Measurements from ENCODE around the gene CUL2. TPM values are rescaled to one million over a fixed set of nuclear protein-coding genes. Genes with fewer than 3 reads are reported as not detected.

The CUL2 gene
- 10 to 100 TPM; 35.7 to 49.3 (median 47.3) TPM for polyA plus RNA-seq (ENCODE audit: insufficient read length in 4 of 4)

DNA sequence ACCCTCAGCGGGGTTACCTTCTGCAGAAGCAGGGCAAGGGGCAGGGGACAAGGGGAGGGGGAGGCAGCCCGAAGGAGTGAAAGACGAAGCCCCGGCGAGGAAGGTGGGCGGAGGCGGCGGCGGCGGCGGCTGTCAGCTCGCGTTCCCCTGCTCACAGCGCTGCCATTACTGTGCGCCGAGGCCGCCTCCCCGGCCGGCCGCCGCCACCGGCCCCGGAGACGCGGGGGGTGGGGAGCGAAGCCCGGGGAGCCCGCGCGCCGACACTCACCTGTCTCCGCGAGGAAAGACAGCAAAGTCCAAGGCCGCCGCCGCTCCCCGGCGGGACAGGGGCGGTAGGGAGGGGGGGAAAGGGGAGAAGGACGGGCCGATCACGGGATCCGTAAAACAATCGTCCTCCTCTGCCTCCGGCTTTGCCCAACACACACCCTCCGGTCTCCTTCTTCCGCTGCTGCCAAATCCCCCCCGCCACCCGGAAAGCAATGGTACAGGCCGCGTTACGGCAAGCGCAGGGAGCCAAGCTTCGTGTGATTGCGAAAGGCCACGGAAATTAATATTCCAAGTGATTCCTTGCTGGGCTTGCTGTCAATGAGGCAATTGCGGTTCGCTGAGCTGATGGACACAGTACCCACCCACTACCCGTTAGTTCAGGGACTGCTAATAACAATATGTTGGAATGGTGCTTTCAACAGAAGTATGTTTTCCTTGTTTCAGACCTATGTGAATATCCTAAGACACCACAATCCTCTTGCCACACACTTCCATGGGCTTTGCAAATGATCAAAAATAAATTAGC is at the start of gene CUL2:
Gene CUL2, minus strand, starts transcription at position 180 of the 793 bp plus-strand sequence. CDS start 19,024 bp downstream, outside the sequence.
- peak; percentile 88 to 95 (median 92) for DNase-seq (ENCODE audit: low read depth in 4 of 4, low spot score in 3 of 4)

DNA sequence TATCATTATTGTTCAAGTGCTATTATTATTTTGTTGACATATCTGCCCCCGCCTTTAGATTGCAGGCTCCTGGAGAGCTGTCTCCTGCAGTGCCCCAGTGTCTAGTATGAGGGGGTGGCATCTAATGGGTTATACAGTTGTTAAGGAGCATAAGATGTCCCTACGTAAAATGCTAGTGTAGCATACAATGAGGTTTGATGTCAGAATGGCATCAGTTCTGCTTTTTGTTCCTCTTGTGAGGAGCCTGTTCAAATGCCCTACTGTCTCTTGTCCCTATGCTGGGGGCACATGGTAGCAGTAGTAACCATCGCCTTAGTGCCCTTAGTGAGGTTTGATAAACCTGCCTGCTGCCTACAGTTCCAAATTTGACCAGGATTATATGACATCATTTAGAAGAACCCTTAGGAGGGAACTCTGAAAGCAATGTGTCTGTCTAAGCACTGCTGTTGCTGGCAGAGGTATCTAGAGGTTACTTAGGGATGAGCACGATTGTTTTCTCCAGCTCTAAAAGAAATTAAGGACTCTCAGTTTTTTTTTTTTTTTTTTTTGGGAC is 46.2 kb upstream of the CUL2 start:
- no peak for DNase-seq (ENCODE audit: low read depth in 4 of 4, low spot score in 3 of 4)

DNA sequence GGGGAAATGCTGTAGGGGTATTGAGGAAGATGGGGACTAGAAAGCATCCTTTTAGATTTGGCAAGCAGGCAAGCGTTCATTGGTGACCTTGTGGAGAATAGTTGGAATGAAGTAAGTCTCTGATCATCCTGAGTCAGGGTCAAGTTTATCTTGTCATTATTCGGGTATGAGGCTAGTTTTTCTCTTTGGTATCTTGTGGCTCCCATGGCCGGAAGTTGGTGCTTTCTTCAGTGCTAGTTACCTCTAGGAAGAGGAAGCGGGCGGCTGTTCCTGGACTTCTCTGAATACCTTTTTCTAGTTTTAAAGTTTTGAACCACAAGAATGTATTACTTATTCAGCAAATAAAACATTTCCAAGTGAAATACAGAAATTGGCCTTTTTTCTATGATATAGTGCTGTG is 45.7 kb upstream of the CUL2 start:
- no peak for DNase-seq (ENCODE audit: low read depth in 4 of 4, low spot score in 3 of 4)

DNA sequence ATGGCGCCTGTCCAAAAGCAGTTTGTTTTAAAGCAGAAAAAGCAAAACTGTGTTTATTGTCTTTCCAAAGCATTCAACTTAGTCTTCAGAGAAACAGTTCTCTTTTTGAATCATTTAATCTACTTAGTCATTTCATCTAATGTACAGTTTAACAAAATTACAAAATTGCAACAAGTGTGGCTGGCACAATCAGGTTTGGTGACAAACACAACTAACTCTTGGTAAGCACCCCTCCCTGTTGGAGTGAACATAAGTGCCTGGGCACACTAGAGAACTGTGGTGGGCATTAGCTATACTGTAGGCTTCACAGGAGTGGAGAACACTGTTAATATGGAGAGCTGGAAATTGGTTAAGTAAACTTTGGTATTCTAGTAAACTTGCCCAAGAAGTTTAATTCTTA is 43.4 kb upstream of the CUL2 start:
- DNase-seq (ENCODE audit: low read depth in 4 of 4, low spot score in 3 of 4) = no peak

DNA sequence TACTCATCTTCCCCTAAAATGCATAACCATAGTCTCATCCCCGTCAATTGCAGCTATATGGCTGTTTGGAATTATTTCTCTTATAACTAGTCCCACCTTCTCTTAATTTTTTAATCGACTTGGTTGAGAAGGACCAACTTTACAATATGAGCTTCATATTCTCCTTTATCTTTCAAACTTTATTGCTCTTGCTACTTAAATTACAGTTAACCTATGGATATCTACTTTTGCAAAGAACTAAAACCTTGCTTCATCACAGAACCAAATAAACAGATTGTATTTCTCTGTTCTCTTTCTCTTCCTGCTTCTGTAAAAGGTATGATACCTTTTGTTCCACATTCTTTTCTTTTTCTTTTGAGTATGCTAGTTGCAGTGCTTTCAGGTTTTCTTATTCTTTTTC is 42.6 kb upstream of the CUL2 start:
- DNase-seq (ENCODE audit: low read depth in 4 of 4, low spot score in 3 of 4) = no peak

DNA sequence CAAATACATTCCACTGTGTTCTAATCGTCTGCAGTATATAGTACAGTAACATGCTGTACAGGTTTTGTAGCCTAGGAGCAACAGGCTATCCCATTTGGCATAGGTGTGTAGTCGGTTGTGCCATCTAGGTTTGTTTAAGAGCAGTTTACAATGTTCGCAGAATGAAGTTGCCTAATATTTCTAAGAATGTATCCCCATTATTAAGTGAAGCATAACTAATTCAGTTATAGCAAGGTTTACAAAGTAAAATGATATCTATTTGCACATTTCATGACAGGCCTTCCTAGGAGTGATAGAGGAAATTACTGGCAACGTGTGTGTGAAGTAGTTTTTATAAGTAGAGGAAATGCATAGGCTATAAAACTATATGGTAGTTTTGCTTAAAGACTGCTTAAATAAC is 40.5 kb upstream of the CUL2 start:
- DNase-seq (ENCODE audit: low read depth in 4 of 4, low spot score in 3 of 4) = no peak

DNA sequence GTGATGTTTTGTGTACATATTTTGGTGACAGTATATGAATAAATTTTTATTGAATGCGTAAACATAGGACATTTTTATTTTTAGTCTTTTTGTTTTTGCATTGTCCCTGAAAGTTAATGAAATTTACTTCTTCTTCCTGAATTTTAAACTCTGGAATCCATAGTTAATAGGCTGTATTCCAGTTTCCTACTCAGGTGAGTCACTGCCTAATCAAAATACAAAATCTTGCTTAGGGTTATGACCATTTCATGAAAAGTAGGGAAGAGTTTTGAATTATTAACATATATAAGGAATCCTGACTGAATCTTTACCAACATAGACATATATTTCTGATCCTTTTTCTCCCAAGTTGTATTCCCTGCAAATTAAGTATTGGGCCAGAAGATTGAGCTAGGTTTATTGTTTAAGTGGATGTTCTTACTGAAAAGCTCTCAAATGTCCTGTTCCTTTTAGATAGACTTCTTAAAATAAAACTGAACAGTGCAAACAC is 39.1 kb upstream of the CUL2 start:
- no peak for DNase-seq (ENCODE audit: low read depth in 4 of 4, low spot score in 3 of 4)

DNA sequence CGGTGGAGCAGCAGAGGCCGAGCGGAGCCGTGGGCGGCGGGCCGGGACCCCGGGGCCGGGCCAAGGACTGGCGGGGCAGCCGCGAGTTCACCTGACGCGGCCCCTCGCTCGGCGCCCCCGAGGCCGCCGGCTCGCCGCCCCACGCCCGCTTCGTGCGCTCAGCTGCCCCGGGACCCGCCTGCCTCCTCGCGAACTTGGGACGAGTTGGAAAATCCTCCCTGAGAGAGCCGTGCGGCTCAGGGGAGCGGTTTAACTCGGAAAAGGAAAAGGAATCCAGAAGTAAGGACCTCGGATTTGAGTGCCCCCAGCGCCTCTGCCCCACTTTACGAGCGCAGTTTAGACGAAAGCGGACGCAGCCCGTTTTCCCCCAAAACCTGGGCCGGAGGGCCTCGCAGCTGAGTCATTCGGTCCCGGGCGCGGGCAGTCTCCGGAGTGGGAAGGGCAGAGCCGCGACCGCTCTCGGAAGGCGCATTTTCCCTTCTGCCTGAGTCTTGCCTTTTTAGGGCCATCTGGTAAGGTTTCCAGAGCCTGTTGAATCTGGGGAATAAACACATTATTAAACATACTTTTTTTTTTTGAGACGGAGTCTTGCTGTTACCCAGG is 37.2 kb upstream of the CUL2 start:
- DNase-seq (ENCODE audit: low read depth in 4 of 4, low spot score in 3 of 4) = peak; percentile 31 to 58 (median 40)

DNA sequence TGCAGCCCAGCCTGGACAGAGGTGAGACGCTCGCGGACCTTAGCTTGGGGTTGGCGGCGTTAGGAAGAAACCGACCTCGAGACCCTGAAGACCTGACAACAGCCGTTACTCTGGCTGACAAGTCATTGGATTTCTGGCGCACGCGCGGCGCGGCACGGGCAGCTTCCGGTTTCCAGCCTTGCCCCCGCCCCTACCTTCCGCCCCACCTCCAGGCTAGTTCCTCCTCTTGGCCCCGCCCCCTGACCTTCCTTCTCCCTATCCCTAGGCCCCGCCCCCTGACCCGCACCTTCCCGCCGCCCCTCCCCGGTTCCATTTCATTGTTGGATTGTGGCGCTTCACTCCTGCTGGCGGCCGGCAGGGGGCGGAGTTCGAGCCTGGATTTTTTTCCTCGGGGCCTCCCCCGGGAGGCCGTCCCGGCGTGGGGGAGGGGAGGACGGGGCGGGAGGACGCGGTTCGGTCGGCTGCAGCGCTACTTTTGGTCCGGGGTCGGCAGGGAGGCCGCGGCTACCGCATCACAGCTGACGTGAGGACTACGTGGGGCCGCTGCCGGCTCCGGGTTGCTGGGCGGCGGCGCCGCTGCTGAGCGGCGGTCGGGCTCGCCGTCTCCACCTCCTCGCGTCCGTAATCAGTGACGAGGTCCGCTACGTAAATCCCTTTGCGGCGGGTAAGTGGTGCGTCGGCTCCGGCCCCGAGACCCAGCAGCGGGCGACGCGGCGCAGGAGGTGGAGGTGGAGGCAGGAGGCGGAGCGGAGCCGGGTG is 36.6 kb upstream of the CUL2 start, which contains the start of gene CREM:
Gene CREM, plus strand, starts transcription at position 317 of the 759 bp plus-strand sequence. CDS start 10,990 bp downstream, outside the sequence.
- peak; percentile 93 to 95 (median 94) for DNase-seq (ENCODE audit: low read depth in 4 of 4, low spot score in 3 of 4)

DNA sequence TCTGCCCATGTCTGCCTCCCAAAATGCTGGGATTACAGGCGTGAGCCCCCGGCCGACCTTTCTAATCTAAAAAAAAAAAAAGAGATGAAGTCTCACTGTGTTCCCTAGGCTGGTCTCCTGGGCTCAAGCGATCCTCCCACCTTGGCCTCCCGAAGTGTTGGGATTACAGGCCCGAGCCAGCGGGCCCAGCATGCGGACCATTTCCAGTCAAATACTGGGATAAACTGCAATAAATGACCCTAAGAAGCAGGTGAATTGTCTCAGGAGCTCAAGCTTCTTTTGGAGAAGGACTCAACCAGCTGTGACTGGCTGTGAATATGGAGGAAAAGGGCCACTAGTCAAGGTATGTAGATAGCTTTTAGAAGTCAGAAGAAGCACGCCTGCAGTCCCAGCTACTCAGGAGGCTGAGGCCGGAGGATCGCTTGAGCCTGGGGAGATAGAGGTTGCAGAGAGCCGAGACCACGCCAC is 36.0 kb upstream of the CUL2 start:
- no peak for DNase-seq (ENCODE audit: low read depth in 4 of 4, low spot score in 3 of 4)

DNA sequence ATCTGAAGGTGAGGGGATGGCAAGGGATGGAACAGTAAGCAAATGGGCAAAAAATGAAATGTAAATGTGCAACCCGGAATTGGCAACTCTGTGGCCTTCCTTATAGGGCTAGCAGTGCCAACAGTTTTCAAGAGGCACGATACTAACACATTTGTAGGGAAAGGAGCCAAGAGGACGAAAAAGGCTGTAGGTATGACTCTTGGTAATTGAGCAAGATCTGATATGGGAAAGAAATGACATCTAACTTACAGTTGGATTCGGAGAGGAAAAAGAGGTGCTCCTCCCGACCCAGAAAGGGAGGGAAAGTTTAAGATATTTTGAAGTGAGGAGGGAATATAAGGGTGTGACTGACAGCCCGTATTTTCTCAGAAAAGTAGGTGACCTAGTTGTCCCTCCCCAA is 34.4 kb upstream of the CUL2 start:
- no peak for DNase-seq (ENCODE audit: low read depth in 4 of 4, low spot score in 3 of 4)

DNA sequence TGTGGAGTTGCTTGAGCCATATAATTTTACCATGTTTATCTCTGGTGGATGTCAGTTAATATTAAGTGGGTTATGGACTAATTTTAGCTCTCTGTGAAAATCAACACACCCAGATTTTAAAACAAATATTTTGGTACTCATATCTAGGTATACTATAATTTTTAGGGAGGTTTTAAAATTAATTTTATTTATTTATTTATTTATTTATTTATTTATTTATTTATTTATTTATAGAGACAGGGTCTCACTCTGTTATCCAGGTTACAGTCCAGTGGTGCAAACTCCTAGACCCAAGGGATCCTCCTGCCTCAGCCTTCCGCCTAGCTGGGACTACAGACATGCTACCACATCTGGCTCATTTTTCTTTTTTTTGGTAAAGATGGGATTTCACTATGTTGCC is 29.2 kb upstream of the CUL2 start:
- no peak for DNase-seq (ENCODE audit: low read depth in 4 of 4, low spot score in 3 of 4)

DNA sequence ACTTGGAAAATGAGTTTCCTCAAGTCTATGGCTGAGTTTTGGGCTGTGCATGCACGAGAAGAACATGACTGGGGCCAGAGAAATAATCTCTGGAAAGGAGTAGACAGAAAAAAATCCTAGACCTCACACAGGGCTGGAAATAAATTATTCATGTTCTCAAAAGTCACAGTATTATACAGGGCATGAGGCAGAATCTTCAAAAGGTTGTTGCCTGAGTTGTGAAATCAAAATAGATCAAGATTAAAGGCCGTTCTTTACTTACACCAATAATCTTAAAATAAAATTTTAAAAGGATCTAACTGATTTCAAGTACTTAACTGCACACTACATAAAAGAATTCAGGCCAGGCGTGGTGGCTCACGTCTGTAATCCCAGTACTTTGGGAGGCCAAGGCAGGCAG is 22.4 kb upstream of the CUL2 start:
- DNase-seq (ENCODE audit: low read depth in 4 of 4, low spot score in 3 of 4) = no peak

DNA sequence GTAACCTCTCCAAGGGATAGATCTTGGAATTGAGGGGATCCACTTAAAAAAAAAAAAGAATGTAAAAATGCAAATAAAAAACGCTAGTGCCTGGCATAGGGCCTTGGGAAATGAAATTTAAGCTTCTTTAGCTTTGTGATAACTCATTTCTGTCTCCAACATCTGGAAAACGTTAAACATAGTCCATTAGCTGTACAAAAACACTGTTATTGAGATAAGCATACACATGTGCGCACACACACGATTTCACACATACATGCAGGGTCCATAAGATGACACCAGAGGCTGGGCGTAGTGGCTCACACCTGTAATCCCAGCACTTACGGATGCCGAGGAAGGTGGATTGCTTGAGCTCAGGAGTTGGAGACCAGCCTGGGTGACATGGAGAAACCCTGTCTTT is 13.7 kb upstream of the CUL2 start:
- no peak for DNase-seq (ENCODE audit: low read depth in 4 of 4, low spot score in 3 of 4)

DNA sequence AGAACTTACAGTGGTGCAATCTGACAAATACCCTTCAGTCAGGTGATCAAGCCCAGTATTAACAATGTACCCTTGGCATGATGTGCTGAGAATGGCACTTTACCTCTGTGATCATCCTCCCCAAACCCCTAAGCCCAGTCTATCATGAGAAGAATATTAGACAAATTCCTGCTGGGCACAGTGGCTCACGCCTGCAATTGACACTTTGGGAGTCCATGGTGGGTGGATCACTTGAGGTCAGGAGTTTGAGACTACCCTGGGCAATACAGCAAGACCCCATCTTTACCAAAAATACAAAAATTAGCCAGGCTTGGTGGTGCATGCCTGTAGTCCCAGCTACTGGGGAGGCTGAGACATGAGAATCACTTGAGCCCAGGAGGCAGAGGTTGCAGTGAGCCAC is 7.4 kb upstream of the CUL2 start:
- no peak for DNase-seq (ENCODE audit: low read depth in 4 of 4, low spot score in 3 of 4)

DNA sequence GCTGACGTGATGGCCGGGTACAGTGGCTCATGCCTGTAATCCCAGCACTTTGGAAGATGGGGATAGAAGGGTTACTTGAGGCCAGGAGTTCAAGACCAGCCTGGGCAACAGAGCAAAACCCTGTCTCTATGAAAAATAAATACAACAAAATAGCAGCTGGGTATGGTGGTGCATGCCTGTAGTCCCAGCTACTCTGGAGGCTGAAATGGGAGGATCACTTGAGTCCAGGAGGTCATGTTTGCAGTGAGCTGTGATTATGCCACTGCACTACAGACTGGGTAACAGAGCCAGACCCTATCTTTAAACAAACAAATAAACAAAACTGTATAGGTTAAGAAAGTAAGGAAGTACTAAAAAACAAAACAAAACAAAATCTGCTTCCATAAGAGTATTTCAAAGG is 6.2 kb upstream of the CUL2 start:
- DNase-seq (ENCODE audit: low read depth in 4 of 4, low spot score in 3 of 4) = no peak

DNA sequence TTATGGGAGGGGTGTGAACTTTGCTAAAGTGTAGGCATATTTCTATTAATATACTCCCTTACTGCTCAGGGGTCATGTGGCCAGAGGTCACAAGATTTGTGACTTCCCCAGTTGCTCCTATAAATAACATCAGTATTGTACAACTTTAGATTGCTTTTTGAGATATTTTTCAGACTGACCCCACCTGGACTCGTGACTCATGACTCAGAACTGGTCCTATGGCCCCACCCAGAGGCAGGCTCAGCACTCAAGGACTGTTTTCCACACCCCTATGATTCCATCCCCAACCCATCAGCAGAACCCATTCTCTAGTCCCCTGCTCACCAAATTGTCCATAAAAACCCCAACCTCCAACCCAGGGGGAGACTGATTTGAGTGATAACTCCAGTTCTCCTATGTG is 2.7 kb upstream of the CUL2 start:
- DNase-seq (ENCODE audit: low read depth in 4 of 4, low spot score in 3 of 4) = no peak

DNA sequence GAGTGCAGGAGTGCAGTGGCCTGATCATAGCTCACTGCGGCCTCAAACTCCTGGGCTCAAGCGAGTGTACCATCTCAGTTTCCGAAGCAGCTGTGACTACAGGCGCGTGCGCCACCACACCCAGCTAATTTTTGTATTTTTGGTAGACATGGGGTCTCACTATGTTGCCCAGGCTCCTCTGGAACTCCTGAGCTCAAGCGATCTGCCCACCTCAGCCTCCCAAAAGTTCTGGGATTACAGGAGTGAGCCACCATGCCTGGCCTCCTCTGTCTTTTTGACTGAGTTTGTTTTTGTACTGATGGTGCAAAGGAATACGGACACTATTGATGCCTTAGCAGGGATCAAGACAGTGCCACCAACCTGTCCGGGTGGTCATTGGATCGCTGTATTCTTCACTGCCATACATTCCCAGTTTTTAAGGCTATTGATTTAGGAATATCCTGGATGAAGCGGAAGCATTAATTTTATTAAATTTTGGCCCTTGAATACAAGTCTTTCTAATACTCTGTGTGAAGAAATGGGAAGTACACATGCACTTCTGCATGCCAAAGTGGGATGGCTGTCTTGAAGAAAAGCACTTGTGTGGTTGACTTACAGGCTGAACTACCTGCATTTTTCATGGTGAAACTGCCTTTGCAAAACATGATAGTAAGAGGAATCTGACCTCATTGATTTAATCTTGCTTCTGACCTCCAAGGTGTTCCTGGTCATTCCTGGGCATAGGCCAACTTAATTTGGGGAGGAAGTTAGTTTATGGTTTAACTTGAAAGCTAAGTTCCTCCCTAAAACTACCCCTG is 2.1 kb upstream of the CUL2 start:
- no peak for DNase-seq (ENCODE audit: low read depth in 4 of 4, low spot score in 3 of 4)

DNA sequence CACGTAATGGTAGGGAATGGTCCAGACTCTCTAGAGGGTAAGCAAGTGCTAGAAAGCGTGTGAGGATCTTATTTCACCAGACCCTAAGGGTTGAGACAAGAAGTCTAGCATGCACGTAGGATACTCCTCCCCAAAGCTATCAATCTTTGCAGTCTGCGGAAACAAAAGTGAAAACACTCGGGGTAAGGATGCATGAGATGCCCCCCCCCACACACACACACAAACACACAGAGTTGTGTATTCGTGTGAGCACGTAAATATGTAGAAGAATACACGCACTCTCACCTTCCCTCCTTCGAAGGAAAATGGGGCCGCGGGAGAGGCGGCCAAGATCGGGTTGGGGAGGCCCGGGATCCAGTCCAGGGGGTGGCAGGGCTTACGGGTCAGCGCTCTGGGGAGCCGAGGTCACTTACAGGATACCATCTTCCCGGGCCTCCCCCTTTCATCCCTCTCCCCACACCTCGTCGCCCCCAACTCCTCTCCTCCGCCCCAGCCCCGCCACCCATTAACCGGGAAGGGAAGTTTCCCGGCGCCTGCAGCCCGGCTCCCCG is 455 bp downstream of the CUL2 start:
- DNase-seq (ENCODE audit: low read depth in 4 of 4, low spot score in 3 of 4) = peak; percentile 13 to 42 (median 30)

DNA sequence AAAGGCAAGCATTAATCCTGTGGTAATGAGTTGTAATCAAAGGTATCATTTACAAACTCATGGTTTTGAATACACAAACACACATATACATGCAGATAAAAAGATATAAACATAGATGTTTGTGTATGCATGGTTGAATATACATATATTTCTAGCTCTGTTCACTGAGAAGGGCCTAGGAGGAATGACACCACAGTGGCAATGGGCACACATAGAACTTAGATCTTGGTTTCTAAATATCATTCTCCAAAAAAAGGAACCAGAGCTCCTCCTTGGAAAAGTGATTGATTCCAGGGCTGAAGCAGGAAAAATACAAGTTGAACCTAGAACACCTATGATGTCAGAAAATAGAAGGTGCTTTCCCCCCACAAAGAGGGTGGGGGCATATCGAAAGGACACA is 6.9 kb downstream of the CUL2 start:
- no peak for DNase-seq (ENCODE audit: low read depth in 4 of 4, low spot score in 3 of 4)
